WTC11 (cell line): ENCODE results near the gene YTHDF1. TPM values are rescaled to one million over a fixed set of nuclear protein-coding genes. Genes with fewer than 3 reads are reported as not detected.
A peak's percentile ranks its signal among the peaks of the same experiment; 100 is the strongest.

Experiments used
- ATAC-seq: fragments of 200-7000 bp; cut with Tn5 transposase; 2 replicates; pipeline ENCODE4 v1.10.0; 2021; ENCODE audit warnings: mild to moderate bottlenecking, moderate library complexity
- CTCF ChIA-PET: fragments of 300-600 bp; sonication (Branson Sonifier 250); formaldehyde crosslinking; loops from one replicate; lab custom pipeline; 2021; ENCODE audit warnings: antibody characterized with exemption; lab: Charles Lee
- POLR2A ChIA-PET: fragments of 350-600 bp; sonication (Branson Sonifier 250); formaldehyde crosslinking; loops from one replicate; lab custom pipeline; 2021; ENCODE audit warnings: antibody characterized with exemption; lab: Charles Lee
- DNase-seq: peaks from one replicate; pipeline ENCODE4 v3.0.0; 2021; ENCODE audit warnings: low spot score
- H3K27ac Mint-ChIP-seq: 2 replicates; pipeline ENCODE4 v1.8.0; 2021; ENCODE audit warnings: mixed read lengths
- H3K27me3 Mint-ChIP-seq: 2 replicates; pipeline ENCODE4 v1.8.0; 2021; ENCODE audit warnings: low read depth, mild to moderate bottlenecking, moderate library complexity, mixed read lengths
- H3K36me3 Mint-ChIP-seq: 2 replicates; pipeline ENCODE4 v1.8.0; 2021; ENCODE audit warnings: mixed read lengths
- H3K4me1 Mint-ChIP-seq: 2 replicates; pipeline ENCODE4 v1.8.0; 2022; ENCODE audit warnings: mixed read lengths
- H3K4me3 Mint-ChIP-seq: 2 replicates; pipeline ENCODE4 v1.8.0; 2021; ENCODE audit warnings: mild to moderate bottlenecking, moderate library complexity, mixed read lengths
- H3K9me3 Mint-ChIP-seq: 2 replicates; pipeline ENCODE4 v1.8.0; 2021; ENCODE audit warnings: mixed read lengths
- CTCF ChIP-seq: fragments of 200-600 bp; IDR thresholded peaks from 2 replicates; pipeline ENCODE4 v1.8.0; 2022; ENCODE audit warnings: antibody characterized with exemption
- FOXK1 ChIP-seq: sonication (generic); formaldehyde crosslinking; IDR thresholded peaks from 2 replicates; pipeline ENCODE4 v1.8.0; 2022; ENCODE audit warnings: mild to moderate bottlenecking, moderate library complexity, missing genetic modification reagents
- GABPB1 ChIP-seq: sonication (generic); formaldehyde crosslinking; IDR thresholded peaks from 2 replicates; pipeline ENCODE4 v1.8.1; 2023; ENCODE audit warnings: mild to moderate bottlenecking, missing genetic modification reagents
- HMGXB4 ChIP-seq: sonication (generic); formaldehyde crosslinking; IDR thresholded peaks from 2 replicates; pipeline ENCODE4 v1.8.1; 2023; ENCODE audit warnings: mild to moderate bottlenecking, moderate library complexity, missing genetic modification reagents
- NFE2L1 ChIP-seq: sonication (generic); formaldehyde crosslinking; IDR thresholded peaks from 2 replicates; pipeline ENCODE4 v1.8.1; 2023; ENCODE audit warnings: missing genetic modification reagents
- TEAD1 ChIP-seq: sonication (generic); formaldehyde crosslinking; IDR thresholded peaks from 2 replicates; pipeline ENCODE4 v1.8.0; 2022; ENCODE audit warnings: mild to moderate bottlenecking, missing genetic modification reagents
- USF2 ChIP-seq: sonication (generic); formaldehyde crosslinking; IDR thresholded peaks from 2 replicates; pipeline ENCODE4 v1.8.1; 2023; ENCODE audit warnings: mild to moderate bottlenecking, missing genetic modification reagents, moderate library complexity
- ZBTB43 ChIP-seq: sonication (generic); formaldehyde crosslinking; IDR thresholded peaks from 2 replicates; pipeline ENCODE4 v1.8.1; 2023; ENCODE audit warnings: mild to moderate bottlenecking, missing genetic modification reagents
- ZNF532 ChIP-seq: fragments of 250-450 bp; sonication (Bioruptor Pico); IDR thresholded peaks from 2 replicates; pipeline ENCODE4 v1.9.0; 2021; ENCODE audit warnings: mild to moderate bottlenecking, borderline replicate concordance
- total RNA-seq: library from RNA; stranded (reverse); gene quantifications from 3 replicates; pipeline ENCODE4 v1.2.3, GENCODE V29; 2021

The YTHDF1 gene
- total RNA-seq, 1 experiment from 2014 or later: 61.3 TPM

GRCh38 chr20:63185215-63185796 is 30.6 kb downstream of the YTHDF1 start:
- H3K9me3 Mint-ChIP-seq: peaks cover 17% of the 10 kb centered on the region
- H3K4me1 Mint-ChIP-seq: no peaks in the 10 kb centered on the region
- H3K36me3 Mint-ChIP-seq: no peaks in the 10 kb centered on the region
- peaks cover 5% of the 10 kb centered on the region for H3K27me3 Mint-ChIP-seq
- ATAC-seq (no peak), DNase-seq (no peak)
- POLR2A ChIA-PET: no interaction called here
- no peak for TF ChIP-seq HMGXB4 (CRISPR knock-in tag)
- no peak overlapping the region for H3K27ac Mint-ChIP-seq
- H3K4me3 Mint-ChIP-seq: no peak overlapping the region
- CTCF ChIA-PET: no interaction called here

- H3K4me1 Mint-ChIP-seq: peaks cover 4% of the 10 kb centered on the region
- peaks cover 12% of the 10 kb centered on the region for H3K27me3 Mint-ChIP-seq
- peak; percentile 85 for DNase-seq
- no peak overlapping the region for H3K4me3 Mint-ChIP-seq
- CTCF ChIA-PET: interaction anchor here (0.5 to 1.7 kb wide), 19 partner anchors 9 to 194 kb away, joined by 3 to 13 read pairs (median 4); partner anchors contain the start of genes ARFGAP1 and YTHDF1
- peaks cover 17% of the 10 kb centered on the region for H3K9me3 Mint-ChIP-seq
- POLR2A ChIA-PET: no interaction called here
- TF ChIP-seq CTCF (peak; percentile 94), NFE2L1 (no peak), ZNF532 (CRISPR knock-in tag) (no peak), USF2 (CRISPR knock-in tag) (peak; percentile 59), GABPB1 (CRISPR knock-in tag) (0 out of 2 replicates have a peak, but pooled peaks have one; percentile 37)
- peak; percentile 80 for ATAC-seq
- no peaks in the 10 kb centered on the region for H3K36me3 Mint-ChIP-seq
- H3K27ac Mint-ChIP-seq: no peak overlapping the region
These were observed 32.3 kb downstream of the YTHDF1 start for GRCh38 chr20:63183422-63184146.

- Mint-ChIP-seq H3K36me3 (no peaks in the 10 kb centered on the region), H3K9me3 (peaks cover 17% of the 10 kb centered on the region), H3K27ac (no peak overlapping the region), H3K4me3 (no peak overlapping the region), H3K4me1 (peaks cover 4% of the 10 kb centered on the region), H3K27me3 (peaks cover 15% of the 10 kb centered on the region)
- TF ChIP-seq TEAD1 (CRISPR knock-in tag) (no peak), ZBTB43 (no peak), FOXK1 (no peak)
- ChIA-PET CTCF (interaction anchor here (0.6 to 1.7 kb wide), 12 partner anchors 9 to 195 kb away, joined by 3 to 13 read pairs (median 5); partner anchors contain the start of genes ARFGAP1 and YTHDF1), POLR2A (no interaction called here)
- DNase-seq: no peak
- no peak; the same call in 1 of the 2 replicates for ATAC-seq
These were observed 33.0 kb downstream of the YTHDF1 start for GRCh38 chr20:63182946-63183415.
